HepG2 (cell line): ENCODE data around the gene RPL36AL. TPM values are rescaled to one million over a fixed set of nuclear protein-coding genes. Genes with fewer than 3 reads are reported as not detected.

Source experiments
- ARID2 ChIP-seq: sonication (generic); formaldehyde crosslinking; IDR thresholded peaks from 2 replicates; pipeline ENCODE4 v1.8.1; 2022; ENCODE audit warnings: mild to moderate bottlenecking, missing genetic modification reagents, borderline replicate concordance
- ASH2L ChIP-seq: fragments of 300-600, 200-600 bp; sonication (generic); IDR thresholded peaks from 2 replicates; pipeline ENCODE4 v1.7.0; 2017; ENCODE audit warnings: low read depth, mild to moderate bottlenecking, moderate library complexity, mixed read lengths, low read length; ENCODE audit not compliant: insufficient read length
- CAMTA2 ChIP-seq: sonication (generic); formaldehyde crosslinking; IDR thresholded peaks from 2 replicates; pipeline ENCODE4 v1.4.0; 2020; ENCODE audit warnings: mild to moderate bottlenecking, missing genetic modification reagents, borderline replicate concordance
- GABPA ChIP-seq, 2 experiments: IDR thresholded peaks; 2 replicates each; pipeline ENCODE4 v1.6.1; 2011 to 2016; ENCODE audit warnings: low read depth in 2 of 2, low read length in 1 of 2, missing biosample characterization in 1 of 2, missing genetic modification characterization in 1 of 2
- HMG20A ChIP-seq: IDR thresholded peaks from 2 replicates; pipeline ENCODE4 v1.6.1; 2016; ENCODE audit warnings: borderline replicate concordance
- KIAA2018 ChIP-seq: sonication (generic); formaldehyde crosslinking; IDR thresholded peaks from 2 replicates; pipeline ENCODE4 v1.5.0; 2020; ENCODE audit warnings: mild to moderate bottlenecking, missing genetic modification reagents, borderline replicate concordance
- NFYB ChIP-seq: sonication (generic); formaldehyde crosslinking; IDR thresholded peaks from 2 replicates; pipeline ENCODE4 v1.4.0; 2020; ENCODE audit warnings: missing genetic modification reagents
- REPIN1 ChIP-seq: sonication (generic); formaldehyde crosslinking; IDR thresholded peaks from 2 replicates; pipeline ENCODE4 v1.8.0; 2022; ENCODE audit warnings: missing genetic modification reagents, low read depth, mild to moderate bottlenecking, borderline replicate concordance
- USF2 ChIP-seq, 2 experiments: sonication (generic) in 1 of 2; formaldehyde crosslinking in 1 of 2; IDR thresholded peaks; 2 replicates each; pipeline versions ENCODE4 v1.5.1 to v1.6.1; 2011 to 2020; ENCODE audit warnings: borderline replicate concordance in 1 of 2, low read depth in 1 of 2, low read length in 1 of 2, mild to moderate bottlenecking in 1 of 2, missing genetic modification reagents in 1 of 2, moderate library complexity in 1 of 2
- ZNF574 ChIP-seq: sonication (generic); formaldehyde crosslinking; IDR thresholded peaks from 2 replicates; pipeline ENCODE4 v1.4.0; 2020; ENCODE audit warnings: missing genetic modification reagents
- ZNF724P ChIP-seq: sonication (generic); formaldehyde crosslinking; IDR thresholded peaks from 2 replicates; pipeline ENCODE4 v1.8.0; 2022; ENCODE audit warnings: missing genetic modification reagents, borderline replicate concordance
- polyA plus RNA-seq, 8 experiments: library from polyadenylated mRNA; depleted of rRNA in 3 of 8; stranded (reverse) in 7 of 8; unstranded in 1 of 8; fragments of >200 nt; fragmentation: Illumina TruSeq in 4 of 8; extraction: Trizol in 4 of 8; gene quantifications; 2 replicates each; pipeline versions ENCODE4 v1.2.1 to v1.2.3, GENCODE V29; 2011 to 2016; ENCODE audit warnings: low read depth in 4 of 8, missing spikeins in 1 of 8, mixed read lengths in 1 of 8; ENCODE audit not compliant: insufficient read depth in 1 of 8
- total RNA-seq, 5 experiments: library from RNA; depleted of rRNA; stranded (reverse); fragments of >200 nt; fragmentation: Illumina TruSeq; extraction: Trizol; gene quantifications; 2 replicates each; pipeline ENCODE4 v1.2.3, GENCODE V29; 2016; ENCODE audit warnings: low read depth in 1 of 5

RPL36AL gene
- total and polyA plus RNA-seq, 2 of the 13 experiments (the other 11 are each of a cell fraction or from before 2014, with no cell fraction given): 90.0 to 294 TPM

DNA sequence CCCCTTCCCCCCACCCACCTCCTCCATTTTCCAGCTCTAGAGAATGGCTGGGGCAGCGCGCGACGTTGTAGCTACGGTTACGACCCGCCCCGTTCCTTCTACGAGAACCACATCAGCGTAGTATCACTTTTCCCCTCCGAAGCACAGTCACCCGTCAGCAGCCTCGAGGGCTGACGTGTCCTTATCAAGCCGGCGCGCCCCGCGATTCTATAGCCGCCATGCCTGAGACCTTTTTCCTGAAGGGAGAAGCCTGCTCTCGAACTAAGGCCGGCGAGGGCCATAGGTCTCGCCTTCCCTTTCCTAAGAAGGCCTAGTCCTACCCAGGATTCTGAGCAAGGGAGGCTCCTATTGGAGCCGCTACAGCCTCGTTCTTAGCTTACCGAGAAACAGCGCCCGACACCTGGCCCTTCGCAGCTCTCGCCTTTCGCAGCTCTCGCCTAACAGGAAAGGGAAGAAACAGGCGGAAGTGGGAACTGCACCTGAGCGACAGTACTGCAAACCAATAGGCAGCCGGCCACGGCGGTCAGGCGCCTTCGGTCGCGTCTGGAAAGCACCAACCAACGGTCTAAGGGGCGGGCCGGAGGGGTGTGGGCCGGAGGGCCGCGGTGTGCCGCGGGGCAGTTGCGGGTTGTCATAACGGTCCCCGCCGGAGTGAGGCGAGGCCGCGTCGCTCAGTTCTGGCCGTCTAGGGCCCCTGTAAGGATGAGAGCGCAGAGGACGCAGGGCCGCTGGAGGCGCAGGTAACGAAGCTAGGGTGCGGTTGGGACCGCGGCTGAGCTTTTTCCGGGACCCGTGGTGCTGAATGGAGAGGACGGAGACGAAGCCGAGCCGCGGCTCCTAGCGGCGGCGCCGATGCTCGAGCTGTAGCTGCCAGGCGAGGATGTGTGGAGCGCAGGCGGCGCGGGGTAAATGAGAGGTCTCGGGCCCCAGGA is at the start of gene RPL36AL, which contains the start of gene MGAT2 (continued):
- TF ChIP-seq KIAA2018 (CRISPR knock-in tag) (no peak), HMG20A (no peak), USF2 (IDR thresholded peaks at IDR 0.05; ENCODE audit: low read depth, low read length) (peak; percentile 57; the same call in 1 of the 2 replicates), USF2 (CRISPR knock-in tag; IDR thresholded peaks at IDR 0.05; ENCODE audit: borderline replicate concordance) (peak; percentile 73), ARID2 (CRISPR knock-in tag) (peak; percentile 84; the same call in 1 of the 2 replicates), ZNF724P (0 out of 2 replicates have a peak, but pooled peaks have one; percentile 28), NFYB (CRISPR knock-in tag) (peak; percentile 97), ASH2L (peak; percentile 92), CAMTA2 (no peak), GABPA (IDR thresholded peaks at IDR 0.05; ENCODE audit: low read depth, low read length) (peak; percentile 85), GABPA (CRISPR knock-in tag; IDR thresholded peaks at IDR 0.05; ENCODE audit: low read depth) (peak; percentile 95), REPIN1 (CRISPR knock-in tag) (peak; percentile 57; the same call in 1 of the 2 replicates), ZNF574 (CRISPR knock-in tag) (peak; percentile 59; the same call in 1 of the 2 replicates)
